GM18505 (cell line): ENCODE data around the gene SMIM21.

Experiments used
- ATAC-seq: cut with Tn5 transposase; IDR thresholded peaks from one replicate; pipeline ENCODE4 v1.9.1; 2021; ENCODE audit not compliant: unreplicated experiment
- POLR2A ChIP-seq: IDR thresholded peaks from 4 replicates; pipeline ENCODE4 v1.6.1; 2011; ENCODE audit warnings: borderline replicate concordance; ENCODE audit not compliant: insufficient read depth, insufficient read length; ENCODE audit errors: extremely low read depth

The SMIM21 gene

DNA sequence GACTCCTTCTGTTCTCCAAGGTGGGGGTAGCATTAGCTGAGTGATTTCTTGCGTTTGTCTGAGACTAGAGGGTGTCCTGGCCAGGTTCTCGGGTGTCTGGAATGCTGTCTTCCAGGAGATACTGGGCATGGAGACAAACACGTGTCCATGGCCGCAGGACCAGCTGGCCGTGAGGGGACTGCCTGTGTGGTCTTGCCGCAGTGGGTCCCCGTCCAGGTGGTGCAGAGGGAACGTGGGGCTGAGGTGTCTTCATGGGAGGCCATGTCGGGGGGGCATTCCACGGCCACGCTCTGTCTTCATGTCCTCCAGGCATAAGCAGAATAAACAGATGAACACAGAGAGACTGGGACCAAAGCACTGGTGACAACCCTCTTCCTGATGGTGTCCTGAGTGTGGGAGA, 66.6 kb downstream of the SMIM21 start:
- ATAC-seq, result no peak
- no peak for TF ChIP-seq POLR2A

DNA sequence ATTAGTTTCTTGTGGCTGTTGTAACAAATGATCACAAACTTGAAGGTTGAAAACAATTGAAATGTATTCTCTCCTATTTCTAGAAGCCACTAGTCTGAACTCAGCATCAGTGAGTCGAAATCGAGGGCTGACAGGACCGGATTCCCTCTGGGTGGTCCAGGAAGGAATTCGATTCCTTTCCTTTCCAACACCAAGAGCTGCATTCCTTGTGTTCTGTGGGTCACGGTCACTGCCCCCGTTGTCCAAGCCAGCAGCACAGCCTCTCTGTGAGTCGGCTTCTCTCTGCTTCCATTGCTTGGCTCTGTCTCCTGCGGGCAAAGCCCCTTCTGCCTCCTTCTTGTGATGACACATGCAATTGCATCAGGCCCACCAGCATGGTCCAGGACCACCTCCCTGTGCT, 67.3 kb downstream of the SMIM21 start:
- ATAC-seq, result no peak
- TF ChIP-seq POLR2A, result no peak
